GM21723 (cell line): Measurements from ENCODE around the gene S100A10.

Experiments used
- ATAC-seq: cut with Tn5 transposase; IDR thresholded peaks from one replicate; pipeline ENCODE4 v1.9.1; 2021; ENCODE audit warnings: mild to moderate bottlenecking, moderate library complexity; ENCODE audit not compliant: unreplicated experiment

The S100A10 gene

GRCh38 chr1:151939141-151939540, 54.5 kb downstream of the S100A10 start:
- ATAC-seq, result no peak

- no peak for ATAC-seq
Measured at GRCh38 chr1:151936653-151937052, 57.0 kb downstream of the S100A10 start.

GRCh38 chr1:151935894-151936602, 57.6 kb downstream of the S100A10 start:
- ATAC-seq, result no peak

- ATAC-seq, result no peak
Measured at GRCh38 chr1:151935154-151935553, 58.5 kb downstream of the S100A10 start.

- ATAC-seq, result no peak
Measured at GRCh38 chr1:151934048-151934493, 59.6 kb downstream of the S100A10 start.
